ENCODE data around the gene OPA3. TPM values are rescaled to one million over a fixed set of nuclear protein-coding genes. Genes with fewer than 3 reads are reported as not detected.
A peak's percentile ranks its signal among the peaks of the same experiment; 100 is the strongest.

OPA3 gene
- total and polyA plus RNA-seq, 11 donors: 13.1 to 30.4 (median 22.3) TPM

DNA sequence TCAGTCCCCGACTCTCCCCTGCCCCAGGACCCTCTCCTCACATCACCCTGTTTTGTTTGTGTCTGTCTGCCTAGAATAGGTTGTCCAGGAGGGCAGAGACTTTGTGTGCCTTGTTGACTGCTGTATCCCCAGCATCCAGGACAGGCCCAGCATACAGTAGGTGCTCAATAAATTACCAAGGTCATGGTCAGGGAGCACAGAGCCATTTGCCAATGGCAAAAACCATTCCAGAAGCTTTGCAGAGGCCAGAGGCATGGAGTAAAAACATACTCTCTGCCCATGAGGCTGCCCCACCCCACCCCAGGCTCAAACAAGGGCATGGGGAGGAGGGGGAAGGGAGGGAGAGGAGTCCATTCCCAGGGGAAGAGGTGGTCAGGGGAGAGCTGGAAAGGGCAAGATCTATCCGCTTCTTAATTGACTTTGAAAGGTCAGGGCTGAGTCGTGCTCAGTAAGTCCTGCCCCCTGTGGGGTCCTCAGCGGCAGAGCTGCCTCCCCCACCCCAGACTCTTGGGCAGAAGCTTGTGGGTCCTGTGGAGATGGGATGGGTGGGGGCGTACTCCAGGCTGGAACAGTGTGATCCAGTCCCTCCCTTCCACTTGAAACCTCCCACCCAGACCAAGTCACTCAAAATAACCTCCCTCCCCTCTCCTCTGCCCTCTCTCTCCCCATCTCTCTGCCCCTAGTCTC is 13.0 kb upstream of the OPA3 start:
- intact Hi-C loops (cut with DNase I): no loop called here

DNA sequence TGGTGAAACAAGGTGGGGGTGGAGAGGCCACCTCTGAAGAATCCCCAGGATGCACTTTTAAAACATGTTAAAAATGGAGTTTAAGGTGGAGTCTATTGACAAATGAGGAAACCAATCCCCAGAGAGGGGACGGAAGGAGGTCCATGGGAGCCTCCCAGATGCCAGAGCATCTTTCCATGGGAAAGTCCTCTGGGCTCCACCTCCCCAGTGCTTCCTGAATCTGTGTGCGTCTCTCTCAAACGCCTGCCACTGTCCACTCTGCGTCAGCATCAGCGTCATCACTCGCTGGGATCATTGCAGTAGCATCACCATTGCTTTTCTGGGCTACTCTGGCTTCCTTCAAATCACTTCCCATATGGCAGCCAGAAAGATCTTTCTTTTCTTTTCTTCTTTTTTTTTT is 11.2 kb upstream of the OPA3 start:
- TF ChIP-seq, protein P1, sequence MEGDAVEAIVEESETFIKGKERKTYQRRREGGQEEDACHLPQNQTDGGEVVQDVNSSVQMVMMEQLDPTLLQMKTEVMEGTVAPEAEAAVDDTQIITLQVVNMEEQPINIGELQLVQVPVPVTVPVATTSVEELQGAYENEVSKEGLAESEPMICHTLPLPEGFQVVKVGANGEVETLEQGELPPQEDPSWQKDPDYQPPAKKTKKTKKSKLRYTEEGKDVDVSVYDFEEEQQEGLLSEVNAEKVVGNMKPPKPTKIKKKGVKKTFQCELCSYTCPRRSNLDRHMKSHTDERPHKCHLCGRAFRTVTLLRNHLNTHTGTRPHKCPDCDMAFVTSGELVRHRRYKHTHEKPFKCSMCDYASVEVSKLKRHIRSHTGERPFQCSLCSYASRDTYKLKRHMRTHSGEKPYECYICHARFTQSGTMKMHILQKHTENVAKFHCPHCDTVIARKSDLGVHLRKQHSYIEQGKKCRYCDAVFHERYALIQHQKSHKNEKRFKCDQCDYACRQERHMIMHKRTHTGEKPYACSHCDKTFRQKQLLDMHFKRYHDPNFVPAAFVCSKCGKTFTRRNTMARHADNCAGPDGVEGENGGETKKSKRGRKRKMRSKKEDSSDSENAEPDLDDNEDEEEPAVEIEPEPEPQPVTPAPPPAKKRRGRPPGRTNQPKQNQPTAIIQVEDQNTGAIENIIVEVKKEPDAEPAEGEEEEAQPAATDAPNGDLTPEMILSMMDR (IDR thresholded peaks at IDR 0.05): no peak
- TF ChIP-seq POLR2A (IDR thresholded peaks at IDR 0.05): no peak
- peak in 4 of 5 donors; percentile 64 to 78 (median 74) for DNase-seq
- H3K4me3 ChIP-seq: no peak overlapping the region
- WGBS, 4 donors: 35 to 46% (median 39%) methylated on average over 6 of the region's 6 CpGs
- peaks cover 0 to 52% (median 22%) of the 10 kb centered on the region in 12 donors for H3K4me1 ChIP-seq
- H3K27me3 ChIP-seq: peaks cover 0 to 52% (median 12%) of the 10 kb centered on the region in 9 donors
- peak in 3 of 4 donors; percentile 35 to 79 (median 37) for ATAC-seq
- H3K9me3 ChIP-seq: no peaks in the 10 kb centered on the region
- peaks cover 0 to 10% (median 2%) of the 10 kb centered on the region in 9 donors for H3K36me3 ChIP-seq
- peak overlapping the region in 11 of 12 donors; percentile 13 to 92 (median 85) for H3K27ac ChIP-seq
- intact Hi-C loops (cut with DNase I): no loop called here

More for the DNA sequence above, 13.0 kb upstream of the OPA3 start:
- WGBS, 4 donors: 18 to 23% (median 20%) methylated on average over 4 to 5 of the region's 5 CpGs
- H3K4me1 ChIP-seq: peaks cover 0 to 55% (median 22%) of the 10 kb centered on the region in 12 donors
- ATAC-seq (peak; percentile 38 to 67 (median 51)), DNase-seq (peak in 1 of 5 donors; percentile 61)
- H3K27ac ChIP-seq: peak overlapping the region; percentile 69 to 92 (median 87)
- no peaks in the 10 kb centered on the region for H3K9me3 ChIP-seq
- TF ChIP-seq POLR2A (IDR thresholded peaks at IDR 0.05): no peak
- TF ChIP-seq, protein P1 (IDR thresholded peaks at IDR 0.05): no peak
- H3K4me3 ChIP-seq: peak overlapping the region in 10 of 12 donors; percentile 4 to 95 (median 66)
- H3K36me3 ChIP-seq: no peaks in the 10 kb centered on the region
- H3K27me3 ChIP-seq: peaks cover 0 to 54% (median 27%) of the 10 kb centered on the region in 9 donors

- no peak for DNase-seq
- intact Hi-C loops (cut with DNase I): loop anchor here in 1 of 10 donors (5.0 kb wide), 1 partner anchor 49 kb away; no protein-coding TSS in a partner anchor
- Histone ChIP-seq H3K4me1 (peaks cover 0 to 31% (median 19%) of the 10 kb centered on the region in 12 donors), H3K27me3 (peaks cover 0 to 40% (median 10%) of the 10 kb centered on the region in 9 donors), H3K9me3 (no peaks in the 10 kb centered on the region), H3K36me3 (peaks cover 0 to 21% (median 14%) of the 10 kb centered on the region in 9 donors), H3K27ac (peak overlapping the region in 1 of 12 donors; percentile 16), H3K4me3 (no peak overlapping the region)
- TF ChIP-seq POLR2A (IDR thresholded peaks at IDR 0.05): no peak
- TF ChIP-seq, protein P1 (IDR thresholded peaks at IDR 0.05): no peak
- ATAC-seq: no peak
- WGBS, 4 donors: 18 to 27% (median 23%) methylated on average over 1 of the region's 1 CpG
These were observed 8.9 kb upstream of the OPA3 start for GRCh38 chr19:45593520-45593919.

DNA sequence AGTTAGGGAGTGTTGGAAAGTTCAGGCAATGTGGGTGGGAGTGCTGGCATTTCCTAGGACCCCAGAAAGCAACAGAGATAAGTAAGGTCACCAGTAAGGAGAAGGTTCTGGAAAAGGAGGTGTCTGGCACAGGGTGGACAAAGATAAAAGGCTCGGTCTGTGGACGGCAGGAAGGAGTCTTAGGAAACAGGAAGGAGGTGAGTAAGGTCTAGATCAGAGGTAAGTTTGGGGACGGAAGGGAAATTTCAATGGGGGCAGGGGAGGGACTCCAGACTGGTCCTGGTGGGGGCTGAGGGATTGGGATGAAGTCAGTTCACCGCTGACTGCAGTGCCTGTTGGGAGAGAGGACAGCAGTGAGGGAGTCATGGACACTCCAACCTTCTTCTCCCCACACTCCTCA is 7.8 kb upstream of the OPA3 start:
- intact Hi-C loops (cut with DNase I): loop anchor here in 1 of 10 donors (5.0 kb wide), 1 partner anchor 50 kb away; no protein-coding TSS in a partner anchor
- peak overlapping the region in 5 of 12 donors; percentile 11 to 69 (median 35) for H3K27ac ChIP-seq
- peaks cover 0 to 19% (median 9%) of the 10 kb centered on the region in 12 donors for H3K4me1 ChIP-seq
- H3K36me3 ChIP-seq: peaks cover 0 to 21% (median 14%) of the 10 kb centered on the region in 9 donors
- WGBS, 4 donors: 29 to 39% (median 33%) methylated on average over 4 of the region's 4 CpGs
- peaks cover 0 to 32% (median 9%) of the 10 kb centered on the region in 9 donors for H3K27me3 ChIP-seq
- H3K4me3 ChIP-seq: no peak overlapping the region
- no peak for TF ChIP-seq POLR2A (IDR thresholded peaks at IDR 0.05)
- TF ChIP-seq, protein P1 (IDR thresholded peaks at IDR 0.05): no peak
- ATAC-seq: peak in 2 of 4 donors; percentile 53 to 54
- no peaks in the 10 kb centered on the region for H3K9me3 ChIP-seq
- DNase-seq: no peak

Measured in heart left ventricle (tissue), 16 donors.